ENCODE results near the gene SOCS1. TPM values are rescaled to one million over a fixed set of nuclear protein-coding genes. Genes with fewer than 3 reads are reported as not detected.

The SOCS1 gene
- total and polyA plus RNA-seq, 4 donors, result 13.8 to 39.7 (median 23.6) TPM

GRCh38 chr16:11236461-11237254 lies 19.3 kb downstream of the SOCS1 start:
- DNase-seq, result no peak
- TF ChIP-seq CTCF (IDR thresholded peaks at IDR 0.05; ENCODE audit: control extremely low read depth, extremely low read depth), result no peak
- Histone ChIP-seq H3K9ac (ENCODE audit: insufficient read depth in 1 of 2, low read length in 2 of 2) (no peak overlapping the region), H3K4me3 (no peak overlapping the region), H3K27ac (ENCODE audit: low read depth in 1 of 2, low read length in 1 of 2) (no peak overlapping the region), H3K36me3 (ENCODE audit: control insufficient read depth in 4 of 4, insufficient read depth in 4 of 4, low read length in 4 of 4) (no peaks in the 10 kb centered on the region), H3K27me3 (ENCODE audit: control insufficient read depth in 3 of 3, insufficient read depth in 3 of 3, low read length in 2 of 3) (no peaks in the 10 kb centered on the region), H3K4me1 (ENCODE audit: control insufficient read depth in 5 of 5, insufficient read depth in 5 of 5, low read length in 5 of 5) (peaks cover 0 to 9% (median 0%) of the 10 kb centered on the region in 5 donors), H3K9me3 (ENCODE audit: control insufficient read depth in 4 of 4, insufficient read depth in 3 of 4, low read length in 3 of 4) (no peaks in the 10 kb centered on the region)
- peak; percentile 59 for ATAC-seq (ENCODE audit: insufficient read depth, low FRiP score)
- 69 to 77% methylated on average over 10 of the region's 10 CpGs for WGBS, 2 donors

- H3K27me3 ChIP-seq (ENCODE audit: control insufficient read depth in 3 of 3, insufficient read depth in 3 of 3, low read length in 2 of 3), result no peaks in the 10 kb centered on the region
- H3K36me3 ChIP-seq (ENCODE audit: control insufficient read depth in 4 of 4, insufficient read depth in 4 of 4, low read length in 4 of 4), result no peaks in the 10 kb centered on the region
- DNase-seq (no peak), ATAC-seq (ENCODE audit: insufficient read depth, low FRiP score) (no peak)
- WGBS, 2 donors, result 35 to 78% methylated on average over 5 of the region's 5 CpGs
- no peak for TF ChIP-seq CTCF (IDR thresholded peaks at IDR 0.05; ENCODE audit: control extremely low read depth, extremely low read depth)
- no peak overlapping the region for H3K4me3 ChIP-seq
- no peak overlapping the region for H3K9ac ChIP-seq (ENCODE audit: insufficient read depth in 1 of 2, low read length in 2 of 2)
- peak overlapping the region in 1 of 2 donors; percentile 57 for H3K27ac ChIP-seq (ENCODE audit: low read depth in 1 of 2, low read length in 1 of 2)
- H3K4me1 ChIP-seq (ENCODE audit: control insufficient read depth in 5 of 5, insufficient read depth in 5 of 5, low read length in 5 of 5), result peaks cover 0 to 9% (median 0%) of the 10 kb centered on the region in 5 donors
- no peaks in the 10 kb centered on the region for H3K9me3 ChIP-seq (ENCODE audit: control insufficient read depth in 4 of 4, insufficient read depth in 3 of 4, low read length in 3 of 4)
Measured at GRCh38 chr16:11235703-11235991, 20.4 kb downstream of the SOCS1 start.

- Histone ChIP-seq H3K9me3 (ENCODE audit: control insufficient read depth in 4 of 4, insufficient read depth in 3 of 4, low read length in 3 of 4) (no peaks in the 10 kb centered on the region), H3K36me3 (ENCODE audit: control insufficient read depth in 4 of 4, insufficient read depth in 4 of 4, low read length in 4 of 4) (no peaks in the 10 kb centered on the region), H3K4me1 (ENCODE audit: control insufficient read depth in 5 of 5, insufficient read depth in 5 of 5, low read length in 5 of 5) (peaks cover 0 to 9% (median 0%) of the 10 kb centered on the region in 5 donors), H3K9ac (ENCODE audit: insufficient read depth in 1 of 2, low read length in 2 of 2) (no peak overlapping the region), H3K4me3 (no peak overlapping the region), H3K27ac (ENCODE audit: low read depth in 1 of 2, low read length in 1 of 2) (peak overlapping the region in 1 of 2 donors; percentile 57), H3K27me3 (ENCODE audit: control insufficient read depth in 3 of 3, insufficient read depth in 3 of 3, low read length in 2 of 3) (no peaks in the 10 kb centered on the region)
- ATAC-seq (ENCODE audit: insufficient read depth, low FRiP score), result no peak
- WGBS, 2 donors, result 49 to 80% methylated on average over 13 of the region's 13 CpGs
- DNase-seq, result no peak
- TF ChIP-seq CTCF (IDR thresholded peaks at IDR 0.05; ENCODE audit: control extremely low read depth, extremely low read depth), result no peak
Measured at GRCh38 chr16:11234884-11235702, 20.9 kb downstream of the SOCS1 start.
